NCI-H1105 treated with DMSO at 0.1 percent for 48 hours (cell line): ENCODE data around the gene RALY.

Source experiments
- DNase-seq: peaks from one replicate; lab custom pipeline; 2025; lab: John Stamatoyannopoulos, UW

RALY gene

DNA sequence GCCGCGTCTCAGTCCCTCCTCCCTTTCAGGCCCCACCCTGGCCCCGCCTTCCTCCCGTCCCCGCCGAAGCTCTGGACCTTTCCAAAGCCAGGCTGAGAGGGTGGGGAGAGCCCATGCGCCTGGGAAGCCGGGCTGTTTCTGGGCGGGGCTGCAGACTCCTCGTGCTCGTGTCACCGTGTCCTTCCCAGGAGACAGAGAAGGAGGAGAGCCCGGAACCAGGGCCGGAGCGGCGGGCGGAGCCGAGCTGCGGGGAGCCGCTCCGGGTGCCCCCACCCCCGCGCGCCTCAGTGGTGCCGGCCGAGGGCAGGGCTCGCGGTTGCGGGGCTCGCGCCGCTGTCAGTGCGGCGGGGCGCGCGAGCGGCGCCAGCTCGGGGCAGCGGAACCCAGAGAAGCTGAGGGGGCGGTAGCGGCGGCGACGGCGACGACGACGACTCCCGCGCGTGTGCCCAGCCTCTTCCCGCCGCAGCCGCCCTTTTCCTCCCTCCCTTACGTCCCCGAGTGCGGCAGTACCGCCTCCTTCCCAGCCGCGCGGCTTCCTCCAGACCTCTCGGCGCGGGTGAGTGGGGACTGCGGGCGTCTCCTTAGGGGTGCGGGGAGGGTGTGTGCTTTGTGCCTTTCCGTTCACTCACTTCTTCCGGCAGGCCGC lies at the start of gene RALY:
Gene RALY, plus strand, starts transcription at position 336 of the 646 bp plus-strand sequence. CDS start 78,164 bp downstream, outside the sequence.
- no peak for DNase-seq

DNA sequence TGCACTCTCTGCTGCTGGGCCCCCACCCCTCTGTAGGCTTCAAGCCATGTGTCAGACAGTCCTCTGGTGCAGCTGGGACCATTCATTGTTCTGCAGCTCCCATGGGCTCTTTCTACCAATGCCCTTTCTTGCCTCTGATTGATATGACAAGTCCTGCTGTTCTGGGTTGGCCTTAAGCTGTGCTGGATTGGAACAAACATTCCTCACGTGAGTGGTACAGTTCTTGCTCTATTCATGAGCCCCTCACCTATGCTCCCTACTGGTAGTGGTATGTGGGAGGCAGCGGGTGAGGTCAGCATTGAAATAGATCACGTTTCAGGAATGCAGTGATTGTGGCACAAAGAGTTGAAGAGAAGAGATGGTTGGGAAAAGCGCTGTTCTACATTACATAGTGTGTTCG lies 48.8 kb upstream of the RALY start:
- no peak for DNase-seq

DNA sequence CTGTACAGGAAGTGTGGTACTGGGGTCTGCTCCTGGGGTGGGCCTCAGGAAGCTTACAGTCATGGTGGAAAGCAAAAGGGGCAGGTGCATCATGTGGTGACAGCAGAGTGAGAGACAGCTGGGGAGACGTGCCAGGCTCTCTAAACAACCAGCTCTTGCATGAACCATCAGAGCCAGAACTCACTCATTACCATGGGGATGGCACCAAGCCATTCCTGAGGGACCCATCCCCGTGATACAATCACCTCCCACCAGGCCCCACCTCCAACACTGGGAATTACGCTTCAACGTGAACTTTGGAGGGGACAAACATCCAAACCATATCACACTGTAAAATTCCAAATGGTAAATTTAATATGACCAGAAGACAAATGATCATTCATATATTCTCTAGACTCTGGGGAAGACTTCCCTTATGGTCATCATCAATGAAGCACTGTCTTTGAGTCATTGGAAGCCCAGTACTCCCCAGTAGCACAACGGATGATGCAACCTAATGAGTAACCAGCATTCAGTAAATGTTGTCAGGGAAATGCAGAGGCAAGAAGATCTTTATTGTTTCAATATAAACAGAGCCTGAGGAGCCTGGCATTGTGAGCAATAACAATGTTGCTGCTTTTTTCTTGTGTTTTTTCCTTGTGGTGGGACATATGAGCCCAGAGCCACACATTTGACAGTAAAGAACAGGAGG lies 48.2 kb upstream of the RALY start:
- DNase-seq: no peak

DNA sequence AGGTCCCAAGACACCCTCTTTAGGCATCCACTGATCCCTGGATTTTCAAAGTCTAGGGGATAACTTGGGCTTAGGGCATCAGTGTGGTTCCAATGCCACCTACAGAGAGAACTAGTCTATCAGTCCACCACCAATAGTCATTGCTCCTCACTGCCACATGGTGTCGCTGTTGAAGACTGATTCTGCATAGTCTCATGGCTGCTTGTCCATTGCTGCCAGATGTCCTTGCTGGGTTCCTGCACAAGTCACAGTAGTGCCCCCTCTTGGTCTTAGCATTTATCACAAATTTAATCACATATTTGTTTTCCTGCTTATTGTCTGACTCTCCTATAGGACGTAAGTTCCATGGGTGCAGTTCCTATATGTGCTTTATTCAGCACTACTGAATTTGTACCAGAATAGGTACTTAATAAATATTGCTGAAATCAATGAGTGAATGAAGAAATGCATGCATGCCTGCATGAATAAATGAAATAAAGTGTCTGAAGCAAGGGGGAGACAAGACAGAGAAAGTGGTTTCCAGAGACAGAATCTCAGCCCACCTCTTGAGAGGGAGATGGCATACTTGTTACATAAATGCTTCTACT lies 45.9 kb upstream of the RALY start:
- peak; percentile 53 for DNase-seq

DNA sequence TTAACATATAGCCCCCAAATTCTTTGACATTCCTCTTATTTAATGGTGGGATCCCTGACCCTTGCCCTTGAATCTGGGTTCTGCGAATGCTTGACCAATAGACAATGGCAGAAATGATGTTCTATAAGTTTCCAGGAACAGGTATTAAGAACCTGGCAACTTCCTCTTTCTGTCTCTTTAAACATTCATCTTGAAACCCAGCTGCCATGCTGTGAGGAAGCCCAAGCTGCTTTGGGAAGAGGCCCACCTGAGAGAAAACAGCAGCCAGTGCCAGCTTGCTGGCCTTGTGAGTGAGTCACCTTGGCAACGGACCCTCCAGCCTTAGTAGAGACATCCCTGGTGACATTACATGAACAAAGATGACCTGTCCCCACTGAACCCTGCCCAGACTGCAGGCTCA lies 45.2 kb upstream of the RALY start:
- DNase-seq: no peak

DNA sequence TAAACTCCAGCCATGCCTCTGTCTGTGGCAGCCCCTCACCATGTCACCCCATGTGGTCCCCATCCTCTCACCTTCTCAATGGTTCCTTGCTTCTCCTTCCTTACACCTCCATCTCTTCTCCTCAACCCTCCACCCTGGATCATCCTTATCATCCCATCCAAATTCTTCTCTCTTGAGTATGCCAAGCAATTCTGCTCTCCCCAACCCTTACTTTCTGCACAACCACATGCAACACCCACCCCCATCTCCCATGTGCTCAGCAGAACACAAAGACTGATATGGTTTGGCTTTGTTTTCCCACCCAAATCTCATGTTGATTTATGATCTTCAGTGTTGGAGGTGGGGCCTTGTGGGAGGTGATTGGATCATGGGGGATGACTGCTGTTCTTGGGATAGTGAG lies 42.5 kb upstream of the RALY start:
- no peak for DNase-seq

DNA sequence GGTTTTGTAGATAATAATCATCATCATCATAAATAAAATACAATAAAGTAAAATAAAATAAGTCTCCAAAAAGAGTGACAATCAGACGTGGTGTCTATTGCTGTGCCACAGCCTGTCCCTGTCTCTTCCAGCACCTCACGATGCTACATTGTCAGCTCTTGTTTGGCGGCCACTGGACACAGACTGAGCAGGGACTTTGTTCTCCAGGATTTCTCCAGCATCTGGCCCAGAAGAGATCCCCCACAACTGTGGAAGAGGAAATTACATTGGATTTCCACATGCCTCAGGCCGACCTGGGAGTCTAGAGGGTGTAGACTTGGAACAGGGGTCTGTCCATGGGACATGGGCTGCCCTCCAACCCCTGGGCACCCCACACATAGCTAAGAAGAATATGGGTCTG lies 39.2 kb upstream of the RALY start:
- no peak for DNase-seq

DNA sequence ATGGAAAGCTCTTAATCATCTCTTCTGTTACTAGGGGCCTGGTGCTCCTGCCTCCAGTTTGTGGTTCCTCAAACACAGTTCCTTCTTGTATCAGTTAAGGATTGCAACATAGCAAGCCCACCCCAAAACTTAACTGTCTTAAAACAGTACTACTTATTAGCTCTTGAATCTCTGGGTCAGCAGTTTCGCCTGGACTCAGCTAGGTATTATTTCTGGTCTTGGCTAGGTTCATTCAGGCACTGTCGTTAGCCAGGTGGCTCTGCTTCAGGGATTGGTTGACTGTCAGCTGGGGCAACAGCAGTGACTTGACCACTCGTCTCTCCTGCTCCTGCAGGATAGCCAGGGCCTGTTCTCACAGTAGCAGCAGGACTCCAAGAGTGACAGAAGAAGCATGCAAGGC lies 30.0 kb upstream of the RALY start:
- DNase-seq: no peak

DNA sequence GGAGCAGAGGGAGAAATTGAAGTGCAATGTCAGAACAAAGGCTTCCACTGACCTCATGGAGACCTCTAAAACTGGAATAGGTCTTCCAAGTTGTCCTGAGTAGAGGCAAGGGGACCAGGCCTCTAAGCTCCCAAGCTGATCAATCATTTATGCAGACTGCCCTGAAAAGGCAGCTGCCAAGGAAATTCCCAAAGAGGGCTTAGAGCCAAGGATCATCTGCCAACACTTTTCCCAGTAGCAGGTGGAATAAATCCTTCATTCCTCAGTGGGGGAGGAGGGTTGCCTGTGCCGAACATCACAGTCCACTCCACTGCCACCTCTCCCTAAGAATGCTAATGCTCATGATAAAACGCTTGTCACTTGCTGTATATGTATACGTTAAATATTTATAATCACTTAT lies 29.3 kb upstream of the RALY start:
- DNase-seq: peak; percentile 2

DNA sequence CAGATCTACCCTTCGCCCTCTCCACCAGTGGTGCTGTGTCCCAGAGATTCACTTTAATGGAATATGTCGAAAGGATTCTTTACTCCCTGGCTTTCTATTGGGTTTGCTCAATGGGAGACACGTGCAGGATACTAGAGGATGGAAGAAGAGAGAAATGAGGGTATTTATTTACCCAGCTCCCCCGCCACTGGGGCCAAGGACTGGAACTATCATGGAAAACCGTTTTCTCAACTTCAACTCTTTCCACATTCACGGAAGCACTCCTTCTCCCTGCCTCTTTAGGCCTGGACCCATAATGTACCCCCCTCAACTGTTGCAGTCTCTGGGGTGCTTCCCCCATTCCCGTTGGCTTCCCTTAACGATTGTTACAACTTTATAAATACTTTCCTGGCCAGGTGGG lies 26.6 kb upstream of the RALY start:
- no peak for DNase-seq

DNA sequence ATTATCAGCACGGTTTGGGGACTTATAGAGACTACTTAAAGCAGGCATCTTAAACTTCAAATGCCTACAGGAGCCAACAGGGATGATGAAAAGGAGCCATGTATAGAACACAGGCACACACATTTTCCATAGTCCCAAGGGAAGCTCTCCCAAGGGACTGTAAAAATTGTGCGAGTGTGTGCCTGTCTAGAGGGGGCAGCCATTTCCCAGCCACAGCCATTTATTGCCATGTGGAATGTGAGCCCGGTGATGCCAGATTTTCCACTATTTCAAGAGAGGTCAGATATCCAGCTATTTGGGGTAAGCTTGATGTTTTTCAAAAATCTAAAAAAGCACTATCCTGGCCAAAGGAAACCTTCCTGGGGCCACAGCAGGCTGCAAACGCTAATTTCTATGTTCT lies 24.1 kb upstream of the RALY start:
- DNase-seq: no peak

DNA sequence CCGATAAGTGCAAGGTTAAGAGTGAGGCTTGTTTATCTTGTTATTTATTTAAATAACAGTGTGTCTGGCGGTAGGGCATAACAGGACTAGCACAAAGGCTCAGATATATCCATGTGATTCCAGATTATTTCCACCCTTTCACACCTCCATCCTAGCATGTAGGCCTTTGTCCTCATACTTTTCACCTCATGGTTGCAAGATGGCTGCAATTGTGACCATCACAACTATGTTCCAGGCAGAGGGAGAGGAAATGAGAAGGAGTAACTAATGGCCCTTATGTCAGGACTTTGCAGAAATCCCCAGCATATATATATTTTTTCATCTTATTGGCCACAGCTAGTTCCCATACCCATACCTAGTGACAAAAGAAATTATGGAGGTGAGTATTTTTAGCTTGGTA lies 23.5 kb upstream of the RALY start:
- DNase-seq: no peak

DNA sequence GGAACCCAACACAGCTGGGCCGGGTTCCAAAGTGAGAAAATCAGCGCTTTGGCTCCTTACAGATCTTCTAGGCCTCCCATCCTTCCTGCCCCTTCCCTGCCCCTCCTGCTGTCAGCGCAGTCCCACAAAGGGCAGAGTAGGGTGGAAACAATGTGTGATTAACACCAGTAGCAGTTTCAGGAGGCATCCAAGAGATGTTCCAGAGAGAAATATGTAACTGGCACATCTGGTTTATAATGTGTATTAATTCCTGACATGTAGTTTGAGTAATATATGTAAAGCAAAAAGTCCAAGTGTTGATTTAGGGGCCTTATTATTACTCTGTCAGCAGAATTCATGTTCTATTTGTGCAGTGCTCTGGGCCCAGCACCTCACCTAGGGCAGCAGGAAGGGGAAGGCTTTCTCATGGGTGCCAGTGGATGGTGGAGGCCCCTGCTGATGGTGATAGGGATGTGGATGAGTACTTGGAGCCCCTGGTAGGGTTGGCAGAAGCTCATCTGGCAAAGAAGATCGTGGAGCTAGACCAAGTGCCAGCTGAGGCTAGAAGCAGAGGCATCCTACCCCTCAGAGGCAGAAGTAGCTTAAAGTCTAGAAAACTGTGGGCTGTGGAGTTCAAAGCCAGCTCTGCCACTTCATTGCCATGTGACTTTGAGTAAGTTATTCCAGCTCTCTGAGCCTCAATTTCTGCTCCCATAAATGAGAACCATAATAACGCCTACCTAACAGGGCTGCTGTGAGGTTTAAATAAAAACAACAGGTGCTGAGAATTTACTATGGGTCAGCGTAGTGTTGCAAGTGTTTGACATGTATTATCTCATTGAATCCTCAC lies 22.4 kb upstream of the RALY start:
- no peak for DNase-seq

DNA sequence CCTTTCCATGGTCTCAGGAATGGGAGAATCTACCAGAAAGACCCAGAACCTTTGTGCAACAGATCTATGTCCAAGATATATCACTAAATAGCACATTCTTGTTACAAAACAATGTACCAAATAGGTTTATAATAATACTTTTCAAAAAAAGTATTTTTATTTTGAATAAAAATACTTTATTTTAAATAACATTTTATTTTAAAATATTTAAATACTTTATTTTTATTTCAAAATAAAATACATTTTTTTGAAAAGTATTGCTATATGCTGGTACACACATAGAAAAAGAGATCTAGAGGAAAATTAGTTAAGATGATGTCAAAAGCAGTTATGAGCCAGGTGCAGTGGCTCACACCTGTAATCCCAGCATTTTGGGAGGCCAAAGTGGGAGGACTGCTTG lies 16.8 kb upstream of the RALY start:
- DNase-seq: no peak

DNA sequence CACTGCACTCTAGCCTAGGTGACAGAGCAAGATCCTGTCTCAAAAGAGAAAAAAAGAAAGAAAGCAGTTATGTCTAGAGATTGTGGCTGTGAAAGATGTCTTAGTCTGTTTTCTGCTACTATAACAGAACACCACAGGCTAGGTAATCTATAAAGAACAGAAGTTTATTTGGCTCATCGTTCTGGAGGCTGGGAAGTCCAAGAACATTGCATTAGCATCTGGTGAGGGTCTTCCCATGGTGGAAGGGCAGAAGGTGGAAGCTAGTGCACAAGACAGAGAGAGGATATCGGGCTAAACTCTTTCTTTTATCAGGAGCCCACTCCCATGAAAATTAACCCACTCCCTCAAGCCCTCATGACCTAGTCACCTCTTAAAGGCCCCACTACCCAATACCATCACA lies 16.2 kb upstream of the RALY start:
- no peak for DNase-seq

DNA sequence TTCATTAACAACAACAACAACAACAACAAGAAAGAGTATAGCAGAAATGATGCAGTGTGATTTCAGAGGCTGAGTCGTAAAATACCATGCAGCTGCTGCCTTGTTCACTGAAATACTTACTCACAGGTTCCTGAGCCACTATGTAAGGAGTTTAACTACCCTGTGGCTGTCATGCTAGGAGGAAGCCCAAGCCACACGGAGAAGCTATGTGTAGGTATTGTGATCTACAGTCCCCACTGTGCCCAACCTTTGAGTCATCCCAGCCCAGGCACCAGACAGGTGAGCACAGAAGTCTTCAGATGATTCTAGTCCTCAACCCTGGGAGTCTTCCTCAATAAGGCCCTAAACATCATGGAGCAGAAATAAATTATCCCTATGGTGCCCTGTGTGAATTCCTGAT lies 14.6 kb upstream of the RALY start:
- DNase-seq: no peak

DNA sequence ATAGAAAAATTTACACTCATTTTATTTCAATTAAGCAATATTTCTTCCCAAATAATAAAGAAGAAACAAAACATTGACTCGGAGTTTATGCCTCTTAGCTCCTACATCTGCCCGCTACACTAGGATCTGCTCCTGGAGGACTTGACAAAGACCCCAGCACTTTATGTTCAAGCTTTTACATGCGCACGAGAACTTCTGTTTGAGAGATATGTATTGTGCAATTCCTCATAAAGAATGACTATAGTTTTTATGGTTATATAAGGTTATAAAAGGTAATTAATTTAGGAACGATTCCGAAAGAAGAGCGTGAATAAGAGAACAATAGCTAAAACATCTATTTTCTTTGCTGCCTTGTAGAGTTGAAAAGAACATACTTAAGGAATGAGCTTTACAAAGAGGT lies 12.4 kb upstream of the RALY start:
- no peak for DNase-seq

DNA sequence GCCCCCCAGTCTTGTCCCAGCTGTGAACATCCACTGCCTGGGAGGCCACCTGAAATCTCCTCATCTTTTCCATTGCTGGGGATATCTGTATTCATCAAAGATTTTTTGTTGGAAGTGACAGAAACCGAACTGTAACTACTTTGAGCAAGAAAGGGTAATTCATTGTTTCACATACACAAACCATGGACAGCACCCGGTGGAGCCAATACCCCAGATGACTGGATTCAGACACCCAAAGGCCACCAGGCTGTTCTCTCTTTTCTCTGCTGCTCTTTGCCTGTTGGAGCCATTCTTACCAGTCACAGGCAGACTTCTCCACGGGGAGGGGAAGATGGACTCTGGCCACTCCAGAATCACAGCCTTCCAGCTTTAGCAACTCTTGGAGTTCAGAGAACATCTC lies 11.7 kb upstream of the RALY start:
- no peak for DNase-seq

DNA sequence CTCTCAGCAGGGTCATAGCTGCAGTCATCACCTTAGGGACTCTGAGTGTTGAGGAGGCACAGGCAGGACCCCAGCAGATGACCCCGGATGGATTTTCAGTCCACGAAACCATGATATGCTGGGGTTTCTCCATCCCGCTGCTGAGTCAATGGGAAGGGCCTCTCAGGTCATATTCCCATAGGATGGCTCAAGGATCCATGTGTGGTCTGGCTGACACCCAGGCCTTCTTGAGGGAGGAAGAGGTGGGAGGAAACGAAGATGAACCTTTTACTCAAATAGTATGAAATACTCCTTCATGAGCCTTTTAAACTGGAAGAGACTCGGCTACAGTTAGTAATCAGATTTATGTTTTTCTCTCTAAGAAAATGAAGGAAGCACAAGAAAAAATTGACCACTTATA lies 10.3 kb upstream of the RALY start:
- no peak for DNase-seq

DNA sequence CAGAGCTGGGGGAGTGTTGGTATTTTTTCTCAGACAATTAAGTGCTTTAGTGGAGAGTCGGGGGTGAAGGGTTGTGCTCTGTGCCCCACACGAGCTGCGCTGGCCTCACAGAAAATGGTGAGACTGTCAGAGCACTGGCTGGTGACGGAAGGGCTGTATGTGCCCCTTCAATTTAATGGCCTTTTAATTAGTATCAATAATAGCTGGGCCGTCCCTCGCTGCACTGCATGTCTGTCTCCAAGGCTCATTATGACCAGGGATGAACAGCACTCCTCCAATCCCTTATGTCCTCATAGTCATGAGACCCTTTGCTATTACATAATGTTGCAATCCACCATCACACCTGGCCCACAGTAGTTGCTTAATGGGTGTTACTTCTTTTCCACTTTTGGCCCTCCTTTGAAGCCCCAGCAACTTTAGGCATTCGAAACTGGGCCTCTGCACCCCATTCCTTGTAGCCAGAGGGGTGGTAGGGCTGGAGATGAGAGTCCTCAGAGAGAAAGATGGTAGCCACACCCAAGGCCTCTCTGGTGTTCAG lies 9.5 kb upstream of the RALY start:
- peak; percentile 34 for DNase-seq

DNA sequence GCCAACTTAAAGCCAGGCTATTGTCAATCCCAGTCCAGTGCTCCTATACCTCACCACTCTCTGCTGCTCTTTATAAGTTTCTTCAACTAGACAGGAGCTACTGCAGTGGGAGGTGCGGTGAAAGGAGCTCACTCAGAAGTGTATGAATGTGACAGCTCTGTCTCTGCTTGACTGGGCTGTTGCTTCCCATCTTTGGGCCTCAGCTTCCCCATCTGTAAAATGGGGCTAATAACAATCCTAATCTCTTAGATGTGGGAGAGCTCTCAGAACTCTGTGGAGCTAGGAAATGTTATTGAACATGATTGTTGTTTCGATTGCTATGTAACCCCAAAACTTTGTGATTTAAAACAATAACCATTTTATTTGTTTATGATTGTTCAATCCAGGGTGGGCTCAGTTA lies 8.4 kb upstream of the RALY start:
- DNase-seq: no peak

DNA sequence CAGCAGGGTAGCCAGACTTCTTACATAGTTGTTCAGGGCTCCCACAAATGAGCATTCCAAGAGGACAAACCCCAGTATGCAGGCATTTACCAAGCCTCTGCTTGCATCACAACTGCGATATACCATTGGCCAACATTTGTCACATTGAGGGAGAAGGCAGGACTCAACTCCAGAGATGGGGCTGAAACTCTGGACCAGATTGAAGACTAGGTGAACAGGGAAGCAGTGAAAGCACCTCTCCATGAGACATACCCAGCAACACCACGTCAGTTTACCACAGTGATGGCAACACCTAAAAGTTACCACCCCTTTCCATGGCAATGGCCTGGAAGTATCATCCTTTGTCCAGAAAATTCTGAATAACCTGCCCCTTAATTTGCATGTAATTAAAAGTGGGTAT lies 7.9 kb upstream of the RALY start:
- DNase-seq: no peak
